Omental fat pad (tissue), 4 donors: Measurements from ENCODE around the gene PTRH2. TPM values are rescaled to one million over a fixed set of nuclear protein-coding genes. Genes with fewer than 3 reads are reported as not detected.
"Not testable (repeated sequence)": the region's sequence is repeated elsewhere in the genome, so short reads cannot be mapped to it uniquely, and the experiment has no call there.

Experiments used
- ATAC-seq: fragments of 150-250 bp; one replicate; pipeline ENCODE4 v1.9.1; 2016; ENCODE audit warnings: mild to moderate bottlenecking, moderate library complexity; ENCODE audit not compliant: low FRiP score
- DNase-seq: peaks from one replicate; pipeline ENCODE4 v3.0.0-alpha.2; 2019; ENCODE audit warnings: low spot score
- total RNA-seq, 4 donors: library from RNA; depleted of rRNA; stranded (reverse); fragments of >200 nt; gene quantifications; one replicate each; pipeline ENCODE4 v1.1.0, GENCODE V29; 2016
- TF ChIP-seq, protein P1 (sequence below), 3 donors: fragments of 450-650 bp; IDR thresholded peaks; one replicate each; pipeline ENCODE4 v1.5.1; 2016 to 2017; ENCODE audit warnings: antibody characterized with exemption in 3 of 3, mild to moderate bottlenecking in 3 of 3, moderate library complexity in 2 of 3

PTRH2 gene
- total RNA-seq, 4 donors from 2014 or later = 28.1 to 80.0 (median 30.6) TPM

DNA sequence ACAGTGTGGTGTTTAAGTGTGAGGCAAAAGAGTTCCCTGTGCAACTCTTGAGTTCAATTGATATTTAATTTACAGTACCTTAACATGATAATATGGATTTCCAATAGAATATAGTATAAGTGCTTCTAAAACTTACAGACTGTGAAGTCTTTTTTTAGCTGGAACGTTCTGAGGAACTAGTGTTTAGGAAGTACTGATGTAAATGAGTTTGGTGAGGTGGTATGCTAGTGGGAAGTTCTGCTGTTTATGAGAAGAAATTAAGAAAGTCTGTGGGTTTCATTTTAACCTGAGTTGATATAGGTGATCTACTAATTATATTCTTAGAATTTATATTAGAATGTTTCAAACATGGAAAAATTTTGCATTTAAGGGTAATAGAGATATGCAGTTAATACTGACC is 32.0 kb downstream of the PTRH2 start:
- TF ChIP-seq, protein P1, sequence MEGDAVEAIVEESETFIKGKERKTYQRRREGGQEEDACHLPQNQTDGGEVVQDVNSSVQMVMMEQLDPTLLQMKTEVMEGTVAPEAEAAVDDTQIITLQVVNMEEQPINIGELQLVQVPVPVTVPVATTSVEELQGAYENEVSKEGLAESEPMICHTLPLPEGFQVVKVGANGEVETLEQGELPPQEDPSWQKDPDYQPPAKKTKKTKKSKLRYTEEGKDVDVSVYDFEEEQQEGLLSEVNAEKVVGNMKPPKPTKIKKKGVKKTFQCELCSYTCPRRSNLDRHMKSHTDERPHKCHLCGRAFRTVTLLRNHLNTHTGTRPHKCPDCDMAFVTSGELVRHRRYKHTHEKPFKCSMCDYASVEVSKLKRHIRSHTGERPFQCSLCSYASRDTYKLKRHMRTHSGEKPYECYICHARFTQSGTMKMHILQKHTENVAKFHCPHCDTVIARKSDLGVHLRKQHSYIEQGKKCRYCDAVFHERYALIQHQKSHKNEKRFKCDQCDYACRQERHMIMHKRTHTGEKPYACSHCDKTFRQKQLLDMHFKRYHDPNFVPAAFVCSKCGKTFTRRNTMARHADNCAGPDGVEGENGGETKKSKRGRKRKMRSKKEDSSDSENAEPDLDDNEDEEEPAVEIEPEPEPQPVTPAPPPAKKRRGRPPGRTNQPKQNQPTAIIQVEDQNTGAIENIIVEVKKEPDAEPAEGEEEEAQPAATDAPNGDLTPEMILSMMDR (IDR thresholded peaks at IDR 0.05) = no peak
- ATAC-seq (no peak), DNase-seq (no peak)

DNA sequence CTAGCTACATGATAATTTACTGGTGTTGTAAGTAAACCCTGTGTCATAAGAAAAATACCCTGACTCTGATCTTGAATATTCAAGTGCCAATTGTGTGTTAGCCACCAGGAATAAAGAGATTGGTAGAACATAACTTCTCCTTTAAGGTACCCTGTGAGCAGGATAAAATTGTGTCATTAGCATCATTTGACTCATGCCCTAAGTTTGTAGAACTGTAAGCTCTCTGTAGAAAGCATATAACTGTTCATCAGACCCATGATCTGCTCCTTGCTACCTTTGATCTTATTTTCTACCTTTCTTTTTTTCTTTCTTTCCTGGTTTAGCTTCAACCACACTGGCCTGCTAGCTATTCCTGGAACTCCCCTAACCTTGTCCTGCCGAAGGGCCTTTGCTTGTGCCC is 35.8 kb downstream of the PTRH2 start:
- TF ChIP-seq, protein P1 (IDR thresholded peaks at IDR 0.05) = no peak
- DNase-seq = no peak
- ATAC-seq = no peak

DNA sequence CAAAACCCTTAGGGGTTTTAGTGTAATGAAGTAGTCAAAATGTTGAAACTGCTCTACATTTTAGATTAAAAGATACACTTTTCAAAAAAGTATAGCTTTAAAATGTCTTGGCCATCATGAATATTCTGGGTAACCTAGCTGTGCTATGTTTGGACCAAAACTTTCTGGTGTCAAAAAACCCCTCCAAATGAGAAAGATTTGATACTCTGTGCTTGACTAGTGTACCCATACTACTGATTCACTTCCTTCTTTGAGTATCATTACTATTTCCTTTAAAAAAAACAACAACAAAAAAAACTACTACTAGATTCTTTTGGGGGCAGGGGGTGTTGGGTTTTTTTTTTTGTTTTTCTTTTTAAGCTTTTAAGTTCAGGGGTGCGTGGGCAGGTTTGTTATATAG is 37.3 kb downstream of the PTRH2 start:
- no peak for ATAC-seq

DNA sequence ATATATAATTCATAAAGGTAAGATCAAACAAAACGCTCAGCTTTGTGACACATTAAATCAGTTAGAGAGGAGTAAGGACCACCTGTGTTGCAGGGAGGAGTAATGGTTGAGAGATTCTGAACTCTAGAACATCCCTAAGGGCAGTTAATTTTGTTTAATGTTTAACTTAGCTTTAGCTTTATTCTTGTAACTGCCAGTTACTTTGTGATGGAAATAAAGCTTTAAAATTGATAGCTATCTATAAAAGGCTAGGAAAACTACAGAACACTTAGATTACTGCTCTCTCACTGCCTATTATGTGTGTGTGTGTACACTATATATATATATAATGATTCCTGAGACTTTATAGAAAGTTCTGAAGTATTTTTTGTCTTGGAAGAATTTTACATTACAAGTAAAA is 37.8 kb downstream of the PTRH2 start:
- no peak for DNase-seq
- ATAC-seq = no peak
- TF ChIP-seq, protein P1 (IDR thresholded peaks at IDR 0.05) = no peak

More for the DNA sequence above, 37.3 kb downstream of the PTRH2 start:
- TF ChIP-seq, protein P1 (IDR thresholded peaks at IDR 0.05) = no peak
- DNase-seq = no peak

DNA sequence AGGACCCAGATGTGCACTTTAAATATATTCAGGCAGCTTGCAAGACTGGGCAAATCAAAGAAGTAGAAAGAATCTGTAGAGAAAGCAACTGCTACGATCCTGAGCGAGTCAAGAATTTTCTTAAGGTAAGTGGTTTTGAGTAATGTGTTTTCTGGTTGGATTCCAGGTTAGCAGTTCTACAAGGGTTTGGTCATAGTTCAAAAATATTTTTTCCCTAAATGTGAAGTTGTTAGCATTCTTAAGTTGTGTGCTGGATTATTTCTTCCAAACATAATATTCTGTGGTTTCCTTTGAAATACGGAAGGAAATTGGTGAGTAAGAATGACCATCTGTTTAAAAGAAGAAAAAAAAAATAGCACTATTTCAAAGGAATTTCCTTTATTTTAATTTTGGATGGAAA is 38.4 kb downstream of the PTRH2 start:
- DNase-seq = no peak
- ATAC-seq = no peak
- TF ChIP-seq, protein P1 (IDR thresholded peaks at IDR 0.05) = no peak

DNA sequence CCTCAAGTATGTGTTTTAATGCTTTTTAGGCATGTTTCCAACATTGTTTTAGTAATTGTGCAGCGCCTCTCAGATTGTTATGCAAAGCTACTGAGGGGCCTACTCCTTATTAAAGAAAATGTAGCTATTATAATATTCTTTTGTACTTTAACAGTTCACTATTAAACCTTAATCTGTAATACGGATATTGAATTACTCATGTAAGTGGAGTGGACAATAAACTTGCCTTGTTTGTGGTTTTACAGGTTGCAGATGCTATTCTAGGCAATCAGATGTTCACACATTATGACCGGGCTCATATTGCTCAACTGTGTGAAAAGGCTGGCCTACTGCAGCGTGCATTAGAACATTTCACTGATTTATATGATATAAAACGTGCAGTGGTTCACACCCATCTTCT is 41.0 kb downstream of the PTRH2 start:
- no peak for ATAC-seq
- TF ChIP-seq, protein P1 (IDR thresholded peaks at IDR 0.05) = no peak
- DNase-seq = no peak

DNA sequence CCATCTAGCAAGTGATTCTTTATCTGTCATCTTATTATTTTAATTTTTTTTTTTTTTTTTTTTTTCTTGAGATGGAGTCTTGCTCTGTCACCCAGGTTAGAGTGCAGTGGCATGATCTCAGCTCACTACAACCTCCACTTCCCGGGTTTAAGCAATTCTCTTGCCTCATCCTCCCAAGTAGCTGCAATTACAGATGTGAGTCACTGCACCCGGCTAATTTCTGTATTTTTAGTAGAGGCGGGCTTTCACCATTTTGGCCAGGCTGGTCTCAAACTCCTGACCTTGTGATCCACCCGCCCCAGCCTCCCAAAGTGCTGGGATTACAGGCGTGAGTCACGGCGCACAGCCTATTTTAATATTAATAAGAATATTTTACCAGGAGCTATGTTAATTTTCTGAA is 50.6 kb downstream of the PTRH2 start:
- ATAC-seq, DNase-seq: not testable (repeated sequence)

DNA sequence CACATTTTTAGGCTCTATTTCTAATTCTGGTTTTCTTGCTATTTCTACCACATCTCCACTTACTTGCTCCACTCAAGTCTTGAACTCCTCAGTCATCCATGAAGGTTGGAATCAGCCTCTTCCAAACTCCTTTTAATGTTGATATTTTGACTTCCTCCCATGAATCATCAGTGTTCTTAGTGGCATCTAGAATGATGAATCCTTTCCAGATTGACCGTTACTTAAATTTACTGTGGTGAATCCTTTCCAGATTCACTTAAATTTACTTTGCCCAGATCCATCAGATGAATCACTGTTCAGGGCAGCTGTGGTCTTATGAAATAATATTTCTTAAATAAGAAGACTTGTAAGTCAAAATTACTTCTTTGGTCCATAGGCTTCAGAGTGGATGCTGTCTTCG is 55.1 kb downstream of the PTRH2 start:
- TF ChIP-seq, protein P1 (IDR thresholded peaks at IDR 0.05) = no peak
- ATAC-seq (no peak), DNase-seq (no peak)
